HG03442 (cell line): Measurements from ENCODE around the gene CAGE1.
A peak's percentile ranks its signal among the peaks of the same experiment; 100 is the strongest.

ENCODE experiments used
- ATAC-seq: cut with Tn5 transposase; IDR thresholded peaks from one replicate; pipeline ENCODE4 v1.9.1; 2021; ENCODE audit warnings: mild to moderate bottlenecking, moderate library complexity; ENCODE audit not compliant: unreplicated experiment

The CAGE1 gene

GRCh38 chr6:7312616-7313504, 76.7 kb downstream of the CAGE1 start, which contains the start of gene SSR1:
Gene SSR1 (minus strand): TSS chr6:7313199. CDS start chr6:7313120, 79 bp downstream.
- ATAC-seq, result peak; percentile 97

- ATAC-seq, result no peak
Measured at GRCh38 chr6:7311917-7312615, 77.5 kb downstream of the CAGE1 start.

- ATAC-seq, result no peak
Measured at GRCh38 chr6:7311176-7311575, 78.4 kb downstream of the CAGE1 start.

- ATAC-seq, result no peak
Measured at GRCh38 chr6:7309050-7309449, 80.5 kb downstream of the CAGE1 start.

GRCh38 chr6:7307533-7307932, 82.0 kb downstream of the CAGE1 start:
- ATAC-seq, result no peak

GRCh38 chr6:7304821-7305220, 84.7 kb downstream of the CAGE1 start:
- ATAC-seq, result no peak

GRCh38 chr6:7301702-7302101, 87.8 kb downstream of the CAGE1 start:
- ATAC-seq, result no peak

- no peak for ATAC-seq
Measured at GRCh38 chr6:7300926-7301325, 88.6 kb downstream of the CAGE1 start.

- ATAC-seq, result no peak
Measured at GRCh38 chr6:7298113-7298512, 91.4 kb downstream of the CAGE1 start.

GRCh38 chr6:7296602-7297001, 92.9 kb downstream of the CAGE1 start:
- no peak for ATAC-seq

GRCh38 chr6:7295916-7296315, 93.6 kb downstream of the CAGE1 start:
- no peak for ATAC-seq

- ATAC-seq, result no peak
Measured at GRCh38 chr6:7292596-7293255, 96.8 kb downstream of the CAGE1 start.

- ATAC-seq, result no peak
Measured at GRCh38 chr6:7290079-7290478, 99.5 kb downstream of the CAGE1 start.

GRCh38 chr6:7285416-7285815, 104.1 kb downstream of the CAGE1 start:
- no peak for ATAC-seq

GRCh38 chr6:7283676-7284075, 105.9 kb downstream of the CAGE1 start:
- no peak for ATAC-seq

- ATAC-seq, result no peak
Measured at GRCh38 chr6:7282097-7282906, 107.2 kb downstream of the CAGE1 start.
